ENCODE data around the gene CRHR1. TPM values are rescaled to one million over a fixed set of nuclear protein-coding genes. Genes with fewer than 3 reads are reported as not detected.

CRHR1 gene
- 0.05 to 0.54 TPM (median 0.09 TPM) in 4 of 5 replicates, not detected in the other for total RNA-seq (2022; extraction: Qiagen RNA extraction)

DNA sequence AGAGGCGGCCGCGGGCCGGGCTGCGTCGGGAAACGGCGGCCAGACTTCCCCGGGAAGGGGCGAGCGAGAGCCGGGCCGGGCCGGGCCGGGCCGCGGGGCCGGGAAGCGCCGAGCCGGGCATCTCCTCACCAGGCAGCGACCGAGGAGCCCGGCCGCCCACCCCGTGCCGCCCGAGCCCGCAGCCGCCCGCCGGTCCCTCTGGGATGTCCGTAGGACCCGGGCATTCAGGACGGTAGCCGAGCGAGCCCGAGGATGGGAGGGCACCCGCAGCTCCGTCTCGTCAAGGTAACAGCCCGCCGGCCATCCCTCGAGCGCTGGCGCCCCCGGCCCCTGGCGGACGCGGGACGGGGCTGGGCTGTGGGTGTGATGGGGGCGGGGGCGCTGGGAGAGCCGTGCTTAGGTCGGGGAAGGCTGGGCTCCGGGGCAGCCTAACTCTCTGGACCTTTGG lies at the start of gene CRHR1:
CRHR1 (plus strand) TSS at position 28 of the 448 bp plus-strand sequence; CDS start at position 253, 225 bp downstream.

DNA sequence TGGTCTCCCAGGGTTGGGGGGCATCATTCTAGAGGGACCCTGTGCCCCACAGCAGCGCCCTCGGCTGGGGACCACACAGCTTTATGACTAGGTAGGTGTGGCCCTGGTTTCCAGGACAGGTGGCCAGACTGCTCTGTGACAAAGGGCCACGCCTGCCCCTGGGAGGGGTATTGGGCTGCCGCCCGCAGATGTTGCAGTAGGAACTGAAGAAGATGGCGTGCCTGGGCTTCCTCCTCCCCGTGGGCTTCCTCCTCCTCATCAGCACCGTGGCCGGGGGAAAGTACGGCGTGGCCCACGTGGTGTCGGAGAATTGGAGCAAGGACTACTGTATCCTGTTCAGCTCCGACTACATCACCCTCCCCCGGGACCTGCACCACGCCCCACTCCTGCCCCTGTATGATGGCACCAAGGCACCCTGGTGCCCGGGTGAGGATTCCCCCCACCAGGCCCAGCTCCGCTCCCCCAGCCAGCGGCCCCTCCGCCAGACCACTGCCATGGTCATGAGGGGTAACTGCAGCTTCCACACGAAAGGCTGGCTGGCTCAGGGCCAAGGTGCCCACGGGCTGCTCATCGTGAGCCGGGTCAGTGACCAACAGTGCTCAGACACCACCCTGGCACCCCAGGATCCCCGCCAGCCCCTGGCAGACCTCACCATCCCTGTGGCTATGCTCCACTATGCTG lies 60.7 kb downstream of the CRHR1 start, which contains the start of gene SPPL2C:
SPPL2C (plus strand) TSS at position 187 of the 681 bp plus-strand sequence; CDS start at position 213, 26 bp downstream.

Other genes starting within 250 kb of the CRHR1 start
- gene SPPL2C, start 60.6 kb downstream of the CRHR1 start, total RNA-seq (2022; extraction: Qiagen RNA extraction): not detected in 5 replicates
- 1.3 to 2.4 TPM (median 2.1 TPM) in 5 replicates for gene MAPT, start 110.2 kb downstream of the CRHR1 start, total RNA-seq (2022; extraction: Qiagen RNA extraction)
- not detected in 5 replicates for gene STH, start 214.9 kb downstream of the CRHR1 start, total RNA-seq (2022; extraction: Qiagen RNA extraction)